ENCODE measurements around the gene KIRREL3.

GRCh38 chr11:126547691-126548090, 452.9 kb downstream of the KIRREL3 start:
- TF ChIP-seq MAZ (IDR thresholded peaks at IDR 0.05; ENCODE audit: borderline replicate concordance, low read depth, low read length) (no peak), HOXB5 (CRISPR knock-in tag; IDR thresholded peaks at IDR 0.05) (no peak), CTCF (IDR thresholded peaks at IDR 0.05) (no peak), EP300 (IDR thresholded peaks at IDR 0.05) (no peak), HDAC2 (IDR thresholded peaks at IDR 0.05) (no peak), POLR2A (IDR thresholded peaks at IDR 0.05; ENCODE audit: low read length) (no peak), HMGXB4 (CRISPR knock-in tag; IDR thresholded peaks at IDR 0.05; ENCODE audit: borderline replicate concordance) (no peak)

Data from A549 (cell line).